CMK (cell line): ENCODE results near the gene CDC25B.
A peak's percentile ranks its signal among the peaks of the same experiment; 100 is the strongest.
"Not testable (repeated sequence)": the region's sequence is repeated elsewhere in the genome, so short reads cannot be mapped to it uniquely, and the experiment has no call there.

ENCODE experiments used
- DNase-seq: peaks from one replicate; pipeline ENCODE4 v3.0.0-alpha.2; 2010; ENCODE audit warnings: low read depth

CDC25B gene

DNA sequence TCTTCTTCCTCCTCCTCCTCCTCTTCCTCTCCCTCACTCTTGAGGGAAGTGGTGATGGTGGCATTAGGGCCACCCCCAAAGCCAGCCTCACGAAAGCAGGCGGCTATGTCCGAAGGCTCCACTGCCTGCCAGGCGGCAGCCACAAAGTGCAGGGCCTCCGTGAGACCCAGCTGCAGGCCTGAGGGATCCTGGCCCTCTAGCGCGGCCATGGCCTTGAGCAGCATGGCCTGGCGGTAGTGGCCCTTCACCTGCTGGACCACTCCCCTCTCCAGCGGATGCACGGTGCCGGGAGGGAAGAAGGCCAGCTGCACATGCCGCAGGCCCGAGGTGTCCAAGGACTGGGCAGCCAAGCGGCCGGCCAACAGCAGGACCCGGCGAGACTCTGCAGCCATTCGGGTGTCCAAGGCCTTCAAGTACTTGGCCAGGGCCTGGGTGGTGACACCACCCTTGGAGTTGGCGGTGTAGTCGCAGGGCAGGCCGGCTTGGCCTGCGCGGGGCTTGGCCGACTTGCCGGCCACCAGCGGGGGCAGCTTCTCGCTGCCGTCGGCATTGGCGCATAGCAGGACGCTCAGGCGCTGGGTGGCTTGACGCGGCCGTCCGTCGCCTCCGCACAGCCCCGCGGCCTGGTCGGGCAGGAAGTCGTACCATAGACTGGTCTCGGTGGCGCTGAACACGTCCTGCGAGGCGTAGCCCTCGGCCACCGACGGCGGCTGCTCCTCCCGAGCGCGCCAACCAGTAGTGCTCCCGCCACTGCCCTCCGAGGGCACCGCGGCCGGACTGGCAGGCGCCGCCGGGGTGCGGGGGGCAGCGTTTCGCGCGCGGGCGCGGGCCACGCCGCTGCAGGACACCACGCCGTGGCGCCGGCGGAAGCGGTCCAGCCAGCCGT, 10.6 kb upstream of the CDC25B start:
- DNase-seq: no peak

DNA sequence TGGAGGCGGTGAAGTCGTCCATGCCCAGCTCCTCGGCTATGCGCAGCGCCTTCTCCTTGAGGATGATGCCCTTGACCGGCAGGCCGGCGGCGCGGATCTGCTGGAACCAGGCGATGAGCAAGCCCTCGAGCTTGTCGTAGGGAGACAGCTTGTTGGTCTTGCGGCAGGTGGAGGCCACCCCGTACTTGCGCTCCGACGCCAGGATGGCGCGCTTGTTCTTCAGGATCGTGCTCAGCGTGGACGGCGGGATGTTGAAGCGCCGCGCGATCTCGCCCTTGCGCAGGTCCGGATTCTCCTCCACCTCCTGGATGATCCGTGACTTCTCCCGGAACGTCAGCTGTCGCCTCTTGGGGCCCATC, 10.0 kb upstream of the CDC25B start:
- DNase-seq: no peak

DNA sequence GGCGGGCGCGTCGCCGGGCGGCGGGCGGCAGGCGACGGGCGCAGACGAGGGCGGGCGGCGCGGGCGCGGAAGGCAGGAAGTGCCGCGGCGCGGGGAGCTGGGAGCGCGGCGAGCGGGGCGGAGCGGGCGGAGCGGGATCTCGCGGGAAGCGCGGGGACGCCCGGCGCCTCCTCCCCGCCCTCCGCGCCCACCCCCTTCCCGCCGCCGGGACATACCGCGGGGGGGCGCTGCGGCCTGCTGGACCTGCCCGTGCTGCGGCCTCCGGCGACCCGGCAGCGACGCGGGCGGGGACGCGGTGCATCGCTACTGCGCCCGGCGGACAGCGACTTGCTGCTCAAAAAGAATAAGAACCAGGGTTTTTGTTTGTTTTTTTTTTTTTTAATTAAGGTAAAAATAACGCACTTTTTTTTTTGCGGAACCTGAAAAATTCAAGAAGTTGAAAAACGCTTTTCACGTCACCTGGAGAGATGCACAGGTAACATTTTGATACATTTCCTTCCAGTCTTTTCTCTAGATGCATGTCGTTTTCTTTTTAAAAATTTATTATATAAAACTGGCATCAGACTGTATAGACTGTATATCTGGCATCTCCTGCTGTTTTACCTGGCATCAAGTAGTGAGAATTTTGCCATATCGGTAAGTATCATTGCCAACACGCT, 9.3 kb upstream of the CDC25B start, which contains the start of gene CENPB:
Gene CENPB, minus strand, starts transcription at position 76 of the 659 bp plus-strand sequence. CDS start 257 bp downstream, outside the sequence.
- DNase-seq: peak; percentile 90

DNA sequence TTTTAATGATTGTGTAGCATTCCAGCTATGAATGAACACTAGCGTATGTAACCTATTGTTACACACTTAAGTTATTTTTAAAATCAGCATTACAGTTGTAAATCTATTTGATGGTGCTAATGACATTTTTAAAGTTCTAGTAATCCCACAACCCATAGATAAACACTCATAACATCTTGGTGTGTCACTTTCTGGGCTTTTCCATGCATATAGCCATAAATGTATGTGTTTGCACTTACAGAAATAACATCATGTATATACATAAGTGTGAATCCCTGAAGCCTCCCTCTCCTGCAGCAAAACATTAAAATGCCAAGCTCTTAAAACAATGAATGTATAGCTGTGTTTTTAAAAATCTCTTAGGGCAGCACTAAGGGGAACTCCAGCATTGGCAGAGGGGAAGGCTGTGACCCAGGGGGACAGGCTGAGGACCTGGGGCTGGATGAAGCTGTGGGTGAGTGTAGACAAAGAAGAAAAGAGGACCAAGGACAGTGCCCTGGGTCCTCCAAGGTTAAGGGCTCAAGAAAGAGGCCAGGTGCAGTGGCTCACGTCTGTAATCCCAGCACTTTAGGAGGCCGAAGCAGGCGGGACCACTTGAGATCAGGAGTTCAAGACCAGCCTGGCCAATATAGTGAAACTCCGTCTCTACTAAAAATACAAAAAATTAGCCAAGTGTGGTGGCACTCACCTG, 8.6 kb upstream of the CDC25B start:
- no peak for DNase-seq

DNA sequence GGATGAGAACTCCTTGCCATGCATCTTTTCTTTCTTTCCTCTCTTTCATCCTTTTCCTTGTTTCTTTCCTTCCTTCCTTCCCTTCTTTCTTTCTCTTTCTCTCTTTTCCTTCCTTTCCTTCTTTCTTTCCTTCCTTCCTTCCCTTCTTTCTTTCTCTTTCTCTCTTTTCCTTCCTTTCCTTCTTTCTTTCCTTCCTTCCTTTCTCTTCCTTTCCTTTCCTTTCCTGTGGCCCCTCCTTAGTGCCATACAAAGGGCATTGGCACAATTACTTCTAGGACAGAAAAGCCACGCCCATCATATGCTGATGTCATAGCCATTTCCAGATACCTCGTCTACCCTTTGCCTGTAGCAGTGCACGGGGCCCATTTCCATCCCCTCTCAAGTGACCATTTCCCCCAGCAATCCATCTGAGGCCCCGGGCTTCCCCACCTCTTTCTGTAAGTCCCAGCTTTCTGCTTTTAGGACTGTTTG, 7.4 kb upstream of the CDC25B start:
- DNase-seq: no peak

DNA sequence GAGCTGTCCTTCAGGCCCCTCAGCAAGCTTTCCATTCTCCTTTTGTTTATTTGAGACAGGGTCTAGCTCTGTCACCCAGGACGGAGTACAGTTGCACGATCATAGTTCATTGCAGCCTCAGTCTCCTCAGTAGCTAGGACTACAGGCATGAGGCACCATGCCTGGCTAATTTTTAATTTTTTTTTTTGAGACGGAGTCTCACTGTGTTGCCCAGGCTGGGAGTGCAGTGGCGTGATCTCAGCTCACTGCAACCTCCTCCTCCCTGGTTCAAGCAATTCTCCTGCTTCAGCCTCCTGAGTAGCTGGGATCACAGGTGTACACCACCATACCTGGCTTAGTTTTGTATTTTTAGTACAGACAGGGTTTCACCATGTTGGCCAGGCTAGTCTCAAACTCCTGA, 6.9 kb upstream of the CDC25B start:
- not testable (repeated sequence) for DNase-seq

DNA sequence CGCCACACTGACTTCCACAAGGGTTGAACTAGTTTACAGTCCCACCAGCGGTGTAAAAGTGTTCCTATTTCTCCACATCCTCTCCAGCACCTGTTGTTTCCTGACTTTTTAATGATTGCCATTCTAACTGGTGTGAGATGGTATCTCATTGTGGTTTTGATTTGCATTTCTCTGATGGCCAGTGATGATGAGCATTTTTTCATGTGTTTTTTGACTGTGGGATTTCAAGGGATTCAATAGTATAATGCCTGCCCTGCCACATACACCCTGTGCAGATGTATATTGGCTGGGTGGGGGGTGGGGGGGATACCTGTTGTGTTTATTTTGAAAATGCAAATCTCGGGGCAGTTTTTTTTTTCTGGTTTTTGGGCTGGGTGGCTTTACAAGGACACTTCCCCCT, 1.9 kb upstream of the CDC25B start:
- not testable (repeated sequence) for DNase-seq

DNA sequence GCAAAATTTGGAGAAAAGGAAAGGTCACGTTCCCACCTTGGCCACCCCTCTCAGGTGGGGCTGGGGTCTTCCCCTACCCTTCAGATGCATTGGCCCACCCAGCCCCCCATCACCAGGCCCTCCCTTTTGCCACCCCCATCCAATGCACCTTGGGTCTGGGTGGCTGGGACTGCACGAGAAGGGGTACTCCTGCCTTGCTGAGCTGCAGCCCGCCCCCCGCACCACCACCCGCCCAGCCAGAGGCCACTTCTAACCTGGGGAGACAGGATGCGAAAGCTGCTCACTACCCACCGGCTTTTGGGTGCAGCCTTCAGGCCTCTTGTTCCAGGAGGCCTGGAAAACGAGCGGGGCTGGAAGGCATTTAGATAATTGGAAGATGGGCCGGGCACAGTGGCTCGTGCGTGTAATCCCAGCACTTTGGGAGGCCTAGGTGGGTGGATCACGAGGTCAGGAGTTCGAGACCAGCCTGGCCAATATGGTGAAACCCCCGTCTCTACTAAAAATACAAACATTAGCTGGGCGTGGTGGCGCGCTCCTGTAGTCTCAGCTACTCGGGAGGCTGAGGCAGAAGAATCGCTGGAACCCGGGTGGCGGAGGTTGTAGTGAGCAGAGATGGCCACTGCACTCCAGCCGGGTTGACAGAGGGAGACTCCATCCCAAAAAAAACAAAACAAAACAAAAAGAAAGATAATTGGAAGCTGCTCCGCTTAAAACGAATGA, 1.2 kb upstream of the CDC25B start:
- no peak for DNase-seq

DNA sequence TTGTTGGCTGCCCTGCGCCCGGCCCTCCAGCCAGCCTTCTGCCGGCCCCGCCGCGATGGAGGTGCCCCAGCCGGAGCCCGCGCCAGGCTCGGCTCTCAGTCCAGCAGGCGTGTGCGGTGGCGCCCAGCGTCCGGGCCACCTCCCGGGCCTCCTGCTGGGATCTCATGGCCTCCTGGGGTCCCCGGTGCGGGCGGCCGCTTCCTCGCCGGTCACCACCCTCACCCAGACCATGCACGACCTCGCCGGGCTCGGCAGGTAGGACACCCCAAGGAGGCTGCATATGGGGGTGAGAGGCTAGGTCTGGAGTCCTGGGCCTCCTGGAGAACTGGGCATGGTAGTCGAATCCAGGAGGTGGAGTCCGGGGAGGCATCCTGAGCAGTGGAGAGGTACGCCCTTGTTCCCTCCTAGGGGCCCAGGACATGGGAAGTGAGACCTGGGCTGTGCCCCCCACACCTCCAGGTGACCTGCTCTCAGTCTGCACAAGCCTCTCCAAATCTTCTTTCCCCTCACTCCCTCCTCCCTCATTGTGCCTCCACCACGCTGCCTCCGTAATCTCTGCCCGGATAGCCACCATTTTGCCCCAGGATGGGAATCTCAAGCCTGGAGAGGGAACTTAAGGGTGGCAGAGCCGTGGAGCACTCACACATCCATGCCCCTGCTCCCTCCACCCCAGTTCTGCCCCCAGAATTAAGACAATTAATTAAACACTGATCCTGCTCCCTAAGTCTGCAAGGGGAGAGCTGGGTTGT, 541 bp downstream of the CDC25B start:
- no peak for DNase-seq

DNA sequence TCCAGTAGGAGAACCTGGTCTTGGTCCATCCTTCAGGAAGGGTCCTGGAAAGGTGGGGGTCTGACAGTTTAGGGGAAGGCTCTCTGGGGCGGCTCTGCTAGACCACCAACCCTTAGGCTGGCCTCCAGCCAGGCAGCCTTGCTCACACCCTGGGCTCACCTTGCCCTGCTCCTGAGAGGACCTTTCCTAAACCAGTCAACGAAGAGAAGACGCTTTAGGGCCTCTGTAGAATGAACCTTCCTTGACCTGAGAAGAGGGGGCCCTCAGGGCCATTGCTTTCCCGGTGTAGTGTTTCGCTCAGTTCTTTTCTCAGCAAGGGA, 1.1 kb downstream of the CDC25B start:
- no peak for DNase-seq

DNA sequence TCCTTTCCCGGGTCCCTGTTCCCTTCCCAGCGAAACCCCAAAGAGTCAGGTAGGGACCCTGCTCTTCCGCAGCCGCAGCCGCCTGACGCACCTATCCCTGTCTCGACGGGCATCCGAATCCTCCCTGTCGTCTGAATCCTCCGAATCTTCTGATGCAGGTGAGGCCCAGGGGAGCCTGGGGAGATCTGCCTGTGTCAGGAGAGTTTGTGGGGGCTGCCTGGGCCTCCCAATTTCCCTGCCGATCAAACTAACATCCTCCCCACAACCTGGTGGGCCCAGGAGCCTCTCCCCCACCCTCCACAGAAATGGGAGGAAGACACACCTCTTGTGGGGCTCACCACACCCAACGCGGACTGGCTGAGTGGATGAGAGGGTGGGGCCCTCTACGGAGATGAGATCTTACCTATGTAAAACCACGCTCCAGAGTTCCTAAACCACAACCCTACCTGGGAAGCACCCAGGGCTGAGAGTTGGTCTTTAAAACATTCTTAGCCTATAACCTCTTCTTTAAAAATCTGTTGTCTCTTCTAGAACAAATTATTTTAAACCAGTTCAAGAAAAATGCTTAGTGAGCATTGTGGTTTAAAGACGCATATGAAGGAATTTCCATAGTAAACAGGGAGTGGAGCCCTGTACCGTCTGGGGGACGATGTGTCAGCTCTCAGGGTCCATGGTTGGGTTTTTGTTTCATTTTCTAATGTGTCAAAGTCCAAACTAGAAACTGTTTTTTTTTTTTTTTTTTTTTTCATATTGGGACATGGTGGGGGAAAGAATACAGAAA, 1.7 kb downstream of the CDC25B start:
- DNase-seq: no peak

DNA sequence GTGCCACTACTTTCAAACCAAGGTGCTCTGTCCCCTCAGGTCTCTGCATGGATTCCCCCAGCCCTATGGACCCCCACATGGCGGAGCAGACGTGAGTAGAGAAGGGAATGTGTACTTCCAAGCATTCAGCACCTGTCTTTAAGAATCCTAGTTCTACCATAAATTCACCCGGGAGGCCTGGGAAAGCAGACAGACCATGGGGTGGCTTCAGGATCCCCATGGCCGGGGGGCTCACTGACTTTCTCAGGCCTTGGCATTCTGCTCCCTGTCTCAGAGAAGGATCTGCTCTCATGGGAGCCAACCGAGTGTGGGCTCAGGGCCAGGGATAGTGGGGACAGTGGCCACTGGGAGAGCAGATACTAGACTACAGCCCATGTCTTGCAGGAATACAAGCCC, 2.3 kb downstream of the CDC25B start:
- no peak for DNase-seq

DNA sequence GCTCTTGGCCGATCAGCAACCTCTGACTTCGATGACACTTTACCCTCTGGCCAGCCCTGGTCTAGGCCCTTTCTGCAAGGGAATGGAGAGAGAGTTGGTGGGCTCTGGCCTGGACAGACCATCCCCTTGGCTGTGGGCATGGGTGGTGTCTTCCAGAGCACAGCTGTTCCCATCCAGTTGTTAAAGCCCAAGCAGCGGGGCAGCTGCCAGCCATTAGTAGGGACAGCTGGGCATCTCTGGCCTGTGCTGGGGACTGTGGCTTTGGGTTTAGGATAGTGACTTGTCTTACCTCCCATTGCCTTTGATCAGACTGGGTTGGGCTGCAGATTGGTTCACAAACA, 2.8 kb downstream of the CDC25B start:
- DNase-seq: no peak

DNA sequence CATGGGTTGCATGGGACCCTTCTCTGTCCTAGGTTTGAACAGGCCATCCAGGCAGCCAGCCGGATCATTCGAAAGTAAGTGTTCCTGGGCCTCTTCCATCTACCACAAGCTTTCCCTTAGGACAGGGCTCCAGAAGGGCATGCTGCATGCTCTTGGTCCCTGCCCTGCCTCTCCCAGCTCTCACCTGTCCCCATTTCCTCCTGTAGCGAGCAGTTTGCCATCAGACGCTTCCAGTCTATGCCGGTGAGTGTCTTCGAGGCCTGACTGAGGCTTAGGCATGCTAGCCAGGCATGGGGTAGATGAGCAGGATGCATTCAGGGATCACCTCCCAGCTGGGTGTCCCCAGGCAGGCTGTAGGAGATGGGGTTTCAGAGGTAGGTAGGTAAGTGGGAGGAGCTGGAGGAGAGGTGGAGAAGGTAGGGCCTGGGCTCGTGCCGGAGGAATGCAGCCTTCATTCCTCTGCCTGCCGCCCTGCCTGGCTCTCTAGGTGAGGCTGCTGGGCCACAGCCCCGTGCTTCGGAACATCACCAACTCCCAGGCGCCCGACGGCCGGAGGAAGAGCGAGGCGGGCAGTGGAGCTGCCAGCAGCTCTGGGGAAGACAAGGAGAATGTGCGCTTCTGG, 4.3 kb downstream of the CDC25B start:
- no peak for DNase-seq

DNA sequence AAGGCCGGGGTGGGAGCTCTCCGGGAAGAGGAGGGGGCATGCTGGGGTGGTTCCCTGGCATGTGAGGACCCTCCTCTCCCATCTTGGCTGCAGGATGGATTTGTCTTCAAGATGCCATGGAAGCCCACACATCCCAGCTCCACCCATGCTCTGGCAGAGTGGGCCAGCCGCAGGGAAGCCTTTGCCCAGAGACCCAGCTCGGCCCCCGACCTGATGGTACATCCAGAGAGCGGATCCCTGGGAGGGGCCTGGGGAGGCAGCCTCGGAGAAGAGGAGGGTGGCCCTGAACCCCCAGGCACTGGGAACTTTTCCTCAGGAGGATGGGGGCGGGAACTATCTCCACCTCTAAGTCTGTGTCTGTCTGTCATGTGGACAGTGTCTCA, 4.8 kb downstream of the CDC25B start:
- no peak for DNase-seq

DNA sequence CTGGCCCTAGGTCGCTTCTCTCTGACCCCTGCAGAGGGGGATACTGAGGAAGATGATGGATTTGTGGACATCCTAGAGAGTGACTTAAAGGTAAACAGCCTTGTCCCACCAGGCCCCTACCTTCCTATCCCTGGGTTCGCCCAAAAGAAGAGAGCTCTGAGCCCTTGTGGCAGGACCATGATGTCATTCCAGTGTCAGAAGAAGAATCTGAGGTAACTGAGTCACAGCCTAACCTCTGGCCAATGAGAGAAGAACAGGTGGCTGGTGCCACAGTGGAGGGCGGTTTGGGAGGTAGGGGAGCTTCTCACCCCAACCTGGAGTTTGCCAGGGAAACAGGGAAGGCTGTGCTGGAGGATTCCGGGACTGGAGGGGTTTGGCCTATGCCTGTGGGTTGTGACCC, 5.2 kb downstream of the CDC25B start:
- no peak for DNase-seq

DNA sequence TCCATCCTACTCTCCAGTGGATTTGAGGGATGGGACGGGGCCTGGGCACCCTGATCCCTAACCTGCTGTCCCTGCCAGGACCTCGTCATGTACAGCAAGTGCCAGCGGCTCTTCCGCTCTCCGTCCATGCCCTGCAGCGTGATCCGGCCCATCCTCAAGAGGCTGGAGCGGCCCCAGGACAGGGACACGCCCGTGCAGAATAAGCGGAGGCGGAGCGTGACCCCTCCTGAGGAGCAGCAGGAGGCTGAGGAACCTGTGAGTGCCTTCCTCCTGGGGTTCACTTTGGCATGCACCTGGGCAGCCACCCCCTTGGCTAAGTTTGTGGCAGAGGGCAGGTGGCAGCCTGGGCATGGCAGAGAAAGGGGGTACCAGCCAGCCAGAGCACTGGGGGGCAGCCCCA, 5.7 kb downstream of the CDC25B start:
- DNase-seq: no peak

DNA sequence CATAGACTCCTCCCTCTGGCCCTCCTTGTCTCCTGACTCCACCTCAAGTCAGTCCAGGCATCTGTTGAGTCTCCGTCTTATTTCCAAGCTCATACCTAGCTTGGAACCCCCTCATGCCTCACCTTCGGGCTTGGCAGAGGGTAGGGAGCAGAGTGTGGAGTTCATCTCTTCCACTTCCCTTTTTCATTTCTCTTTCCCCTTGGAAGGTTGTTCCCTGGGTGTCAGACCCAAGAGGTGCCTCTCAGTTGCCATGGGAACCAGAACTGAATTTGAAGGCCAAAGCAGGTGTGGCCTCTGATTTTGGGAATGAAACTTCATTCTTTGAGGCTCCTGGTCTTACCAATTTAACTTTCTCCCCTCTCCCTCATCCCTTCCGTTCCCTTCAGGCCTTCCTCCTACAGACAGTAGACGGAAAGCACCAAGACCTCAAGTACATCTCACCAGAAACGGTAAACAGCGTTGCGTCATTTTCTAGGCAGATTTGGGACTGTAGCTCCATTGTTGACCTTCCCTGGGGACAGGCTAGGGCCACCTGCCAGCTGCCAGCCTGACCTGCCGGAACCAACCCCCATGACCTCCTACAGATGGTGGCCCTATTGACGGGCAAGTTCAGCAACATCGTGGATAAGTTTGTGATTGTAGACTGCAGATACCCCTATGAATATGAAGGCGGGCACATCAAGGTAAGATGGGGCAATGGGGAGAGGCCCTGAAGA, 6.6 kb downstream of the CDC25B start:
- DNase-seq: no peak

DNA sequence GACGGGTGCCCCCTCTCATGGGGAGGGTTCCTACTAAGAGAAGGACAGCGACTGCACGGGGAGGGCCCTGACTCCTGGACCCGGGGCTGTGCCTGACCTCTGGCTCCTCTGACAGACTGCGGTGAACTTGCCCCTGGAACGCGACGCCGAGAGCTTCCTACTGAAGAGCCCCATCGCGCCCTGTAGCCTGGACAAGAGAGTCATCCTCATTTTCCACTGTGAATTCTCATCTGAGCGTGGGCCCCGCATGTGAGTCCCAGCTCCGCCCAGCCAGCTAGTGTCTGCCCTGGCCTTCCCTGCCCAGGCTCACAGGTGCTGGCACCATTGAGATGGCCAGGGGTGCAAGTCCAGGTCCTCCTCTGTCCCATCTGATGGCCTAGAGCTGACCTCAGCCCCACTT, 7.2 kb downstream of the CDC25B start:
- no peak for DNase-seq

DNA sequence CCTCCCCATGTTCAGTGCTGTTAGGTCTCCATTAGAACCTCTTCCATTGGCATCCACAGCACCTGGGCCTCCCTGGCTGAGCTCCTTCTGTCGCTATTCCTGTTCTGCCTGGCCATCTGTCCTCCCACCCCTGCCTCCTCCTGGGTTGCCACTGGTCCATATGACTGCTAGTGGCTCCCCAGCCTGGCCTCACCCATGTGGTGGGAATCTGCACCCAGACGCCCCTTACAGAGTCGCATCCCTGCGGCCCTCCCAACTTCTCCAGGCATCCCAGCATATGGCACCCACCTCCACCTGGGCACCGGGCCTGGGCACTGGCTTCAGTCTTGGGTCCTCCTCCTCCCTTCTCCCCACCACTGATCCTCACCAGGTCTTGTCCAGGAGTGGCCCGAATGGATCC, 7.7 kb downstream of the CDC25B start:
- DNase-seq: no peak
